Tibial nerve (tissue), 4 donors: ENCODE measurements around the gene TMEM181.

Experiments
- EP300 ChIP-seq, 2 donors: sonication (generic); formaldehyde crosslinking; IDR thresholded peaks; one replicate each; pipeline ENCODE4 v1.6.1; 2017; ENCODE audit warnings: antibody characterized with exemption in 2 of 2, mild to moderate bottlenecking in 1 of 2
- TF ChIP-seq, protein P1 (sequence below), 5 experiments: fragments of 200-600 bp in 3 of 5; fragments of 450-650 bp in 2 of 5; sonication (generic) in 3 of 5; IDR thresholded peaks; one replicate each; pipeline ENCODE4 v1.5.1; 2016 to 2019; ENCODE audit warnings: antibody characterized with exemption in 5 of 5, mild to moderate bottlenecking in 3 of 5, moderate library complexity in 2 of 5

DNA sequence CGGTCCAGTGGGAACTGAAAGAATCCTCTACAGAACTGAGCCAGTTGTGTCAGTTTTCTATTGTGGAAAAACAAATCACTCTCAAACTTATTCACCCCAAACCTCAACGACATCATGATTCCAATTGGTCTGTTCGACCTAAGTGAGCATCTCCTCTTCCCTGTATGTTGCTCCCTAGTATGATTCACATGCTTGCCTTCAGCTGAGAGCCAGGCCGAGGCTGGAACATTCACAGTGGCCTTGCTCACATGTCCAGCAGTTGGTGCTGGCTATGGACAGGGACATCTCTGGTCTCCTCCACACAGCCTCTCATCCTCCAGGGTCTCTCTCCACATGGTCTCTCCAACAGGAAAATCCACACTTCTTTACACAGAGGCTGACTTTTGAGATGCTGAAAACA lies 28.3 kb upstream of the TMEM181 start:
- no peak for TF ChIP-seq EP300 (IDR thresholded peaks at IDR 0.05)
- TF ChIP-seq, protein P1, sequence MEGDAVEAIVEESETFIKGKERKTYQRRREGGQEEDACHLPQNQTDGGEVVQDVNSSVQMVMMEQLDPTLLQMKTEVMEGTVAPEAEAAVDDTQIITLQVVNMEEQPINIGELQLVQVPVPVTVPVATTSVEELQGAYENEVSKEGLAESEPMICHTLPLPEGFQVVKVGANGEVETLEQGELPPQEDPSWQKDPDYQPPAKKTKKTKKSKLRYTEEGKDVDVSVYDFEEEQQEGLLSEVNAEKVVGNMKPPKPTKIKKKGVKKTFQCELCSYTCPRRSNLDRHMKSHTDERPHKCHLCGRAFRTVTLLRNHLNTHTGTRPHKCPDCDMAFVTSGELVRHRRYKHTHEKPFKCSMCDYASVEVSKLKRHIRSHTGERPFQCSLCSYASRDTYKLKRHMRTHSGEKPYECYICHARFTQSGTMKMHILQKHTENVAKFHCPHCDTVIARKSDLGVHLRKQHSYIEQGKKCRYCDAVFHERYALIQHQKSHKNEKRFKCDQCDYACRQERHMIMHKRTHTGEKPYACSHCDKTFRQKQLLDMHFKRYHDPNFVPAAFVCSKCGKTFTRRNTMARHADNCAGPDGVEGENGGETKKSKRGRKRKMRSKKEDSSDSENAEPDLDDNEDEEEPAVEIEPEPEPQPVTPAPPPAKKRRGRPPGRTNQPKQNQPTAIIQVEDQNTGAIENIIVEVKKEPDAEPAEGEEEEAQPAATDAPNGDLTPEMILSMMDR (IDR thresholded peaks at IDR 0.05), result no peak
